ENCODE data around the gene PRXL2B. TPM values are rescaled to one million over a fixed set of nuclear protein-coding genes. Genes with fewer than 3 reads are reported as not detected.

The PRXL2B gene
- total RNA-seq, 4 donors from 2014 or later, result 8.2 to 33.9 (median 11.3) TPM

DNA sequence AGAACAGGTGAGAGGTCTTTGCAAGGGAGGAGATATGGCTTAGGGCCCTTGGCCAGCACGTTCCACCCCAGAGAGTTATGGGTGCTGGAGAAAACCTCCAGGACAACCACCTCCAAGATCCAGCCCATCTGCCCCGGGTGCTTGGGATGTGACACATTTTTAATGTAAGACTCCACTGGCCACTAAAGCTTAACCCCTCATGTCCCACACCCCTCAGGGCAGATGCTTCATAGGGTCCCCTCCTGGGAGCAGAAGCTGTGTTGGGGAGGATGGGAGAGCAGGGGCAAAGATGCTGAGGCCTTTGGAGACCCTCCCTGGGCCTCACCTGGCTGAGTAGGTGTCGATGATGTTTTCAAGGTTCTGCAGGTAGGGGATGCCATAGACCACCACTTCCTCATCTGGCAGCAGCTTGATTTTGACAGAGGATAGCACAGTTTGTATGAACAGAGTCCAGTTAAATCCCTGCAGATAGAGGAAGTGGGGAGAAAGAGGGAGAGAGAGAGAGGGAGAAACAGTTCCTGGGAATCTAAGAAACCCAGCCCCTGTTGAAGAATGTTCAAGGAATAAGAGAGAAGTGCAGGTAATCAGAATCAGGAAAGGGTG, 11.9 kb downstream of the PRXL2B start:
- H3K27ac ChIP-seq, result no peak overlapping the region
- H3K27me3 ChIP-seq, result peaks cover 0 to 44% (median 0%) of the 10 kb centered on the region in 4 donors
- no peak for DNase-seq
- H3K9me3 ChIP-seq, result no peaks in the 10 kb centered on the region
- intact Hi-C loops (cut with DNase I), result no loop called here
- H3K4me1 ChIP-seq, result peaks cover 0 to 11% (median 6%) of the 10 kb centered on the region in 3 donors
- 74 to 80% methylated on average over 2 to 3 of the region's 3 CpGs for WGBS, 2 donors
- TF ChIP-seq POLR2A (IDR thresholded peaks at IDR 0.05), result no peak
- TF ChIP-seq, protein P1, sequence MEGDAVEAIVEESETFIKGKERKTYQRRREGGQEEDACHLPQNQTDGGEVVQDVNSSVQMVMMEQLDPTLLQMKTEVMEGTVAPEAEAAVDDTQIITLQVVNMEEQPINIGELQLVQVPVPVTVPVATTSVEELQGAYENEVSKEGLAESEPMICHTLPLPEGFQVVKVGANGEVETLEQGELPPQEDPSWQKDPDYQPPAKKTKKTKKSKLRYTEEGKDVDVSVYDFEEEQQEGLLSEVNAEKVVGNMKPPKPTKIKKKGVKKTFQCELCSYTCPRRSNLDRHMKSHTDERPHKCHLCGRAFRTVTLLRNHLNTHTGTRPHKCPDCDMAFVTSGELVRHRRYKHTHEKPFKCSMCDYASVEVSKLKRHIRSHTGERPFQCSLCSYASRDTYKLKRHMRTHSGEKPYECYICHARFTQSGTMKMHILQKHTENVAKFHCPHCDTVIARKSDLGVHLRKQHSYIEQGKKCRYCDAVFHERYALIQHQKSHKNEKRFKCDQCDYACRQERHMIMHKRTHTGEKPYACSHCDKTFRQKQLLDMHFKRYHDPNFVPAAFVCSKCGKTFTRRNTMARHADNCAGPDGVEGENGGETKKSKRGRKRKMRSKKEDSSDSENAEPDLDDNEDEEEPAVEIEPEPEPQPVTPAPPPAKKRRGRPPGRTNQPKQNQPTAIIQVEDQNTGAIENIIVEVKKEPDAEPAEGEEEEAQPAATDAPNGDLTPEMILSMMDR (IDR thresholded peaks at IDR 0.05), result no peak
- H3K4me3 ChIP-seq, result no peak overlapping the region
- H3K36me3 ChIP-seq, result no peaks in the 10 kb centered on the region

DNA sequence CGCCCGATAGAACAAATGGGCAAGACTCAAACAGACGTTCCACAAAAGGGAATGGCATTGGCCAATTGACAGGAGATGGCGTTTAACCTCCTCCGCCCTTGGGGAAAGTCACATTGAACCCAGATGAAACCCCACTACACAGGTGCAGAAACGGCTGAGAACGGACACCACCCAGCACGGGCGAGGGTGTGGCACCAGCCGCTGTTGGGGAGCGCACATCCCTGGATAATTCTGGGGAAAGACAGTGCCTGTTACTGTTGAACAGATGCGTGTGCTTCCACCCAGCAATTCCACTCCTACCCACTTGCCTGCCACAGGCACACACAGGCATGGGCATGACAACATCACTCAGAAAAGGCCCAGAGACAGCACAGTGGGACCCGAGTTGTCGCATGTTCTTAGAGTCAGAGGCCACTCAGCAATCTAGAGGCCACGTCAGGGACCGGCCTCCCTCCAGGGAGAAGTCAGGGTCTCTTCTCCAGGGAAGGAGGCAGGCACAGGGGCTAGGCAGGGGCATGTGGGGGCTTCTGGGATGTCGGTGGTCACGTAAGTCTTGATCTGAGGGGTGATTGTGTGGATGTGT, 15.2 kb downstream of the PRXL2B start:
- no peaks in the 10 kb centered on the region for H3K9me3 ChIP-seq
- intact Hi-C loops (cut with DNase I), result no loop called here
- peaks cover 0 to 53% (median 0%) of the 10 kb centered on the region in 4 donors for H3K27me3 ChIP-seq
- 72 to 79% methylated on average over 15 to 18 of the region's 18 CpGs for WGBS, 2 donors
- H3K36me3 ChIP-seq, result no peaks in the 10 kb centered on the region
- no peak for DNase-seq
- H3K4me3 ChIP-seq, result no peak overlapping the region
- no peaks in the 10 kb centered on the region for H3K4me1 ChIP-seq
- TF ChIP-seq, protein P1 (IDR thresholded peaks at IDR 0.05), result no peak
- TF ChIP-seq POLR2A (IDR thresholded peaks at IDR 0.05), result no peak
- no peak overlapping the region for H3K27ac ChIP-seq

DNA sequence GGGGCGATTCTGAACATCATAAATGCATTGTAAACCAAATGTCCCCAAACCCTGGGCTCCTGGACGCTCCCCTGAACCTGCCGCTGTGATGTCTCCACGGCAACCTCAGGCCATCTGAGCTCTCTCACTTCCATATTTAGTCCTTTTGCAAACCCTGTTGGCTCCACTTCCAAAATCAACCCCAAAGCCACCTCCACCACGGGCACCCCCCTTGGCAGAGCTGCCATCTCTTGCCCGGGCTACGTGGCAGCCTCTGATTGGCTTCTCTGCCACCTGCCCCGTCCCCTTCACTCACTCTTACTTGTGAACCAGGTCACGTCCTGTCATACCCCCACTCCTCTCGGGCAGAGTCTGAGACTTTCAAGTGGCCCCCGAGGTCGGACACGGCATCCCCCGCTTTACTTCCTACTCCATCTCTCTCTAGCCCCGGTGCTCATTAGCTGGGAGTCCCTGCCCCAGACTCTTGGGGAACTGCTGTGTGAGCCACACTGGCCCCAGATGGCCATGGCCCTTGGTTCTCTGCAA, 15.8 kb downstream of the PRXL2B start:
- H3K27ac ChIP-seq, result no peak overlapping the region
- peaks cover 0 to 50% (median 0%) of the 10 kb centered on the region in 4 donors for H3K27me3 ChIP-seq
- H3K36me3 ChIP-seq, result no peaks in the 10 kb centered on the region
- WGBS, 2 donors, result 64 to 73% methylated on average over 15 of the region's 15 CpGs
- intact Hi-C loops (cut with DNase I), result no loop called here
- peaks cover 0 to 5% (median 0%) of the 10 kb centered on the region in 3 donors for H3K4me1 ChIP-seq
- no peaks in the 10 kb centered on the region for H3K9me3 ChIP-seq
- TF ChIP-seq, protein P1 (IDR thresholded peaks at IDR 0.05), result no peak
- TF ChIP-seq POLR2A (IDR thresholded peaks at IDR 0.05), result no peak
- DNase-seq, result no peak
- H3K4me3 ChIP-seq, result no peak overlapping the region

DNA sequence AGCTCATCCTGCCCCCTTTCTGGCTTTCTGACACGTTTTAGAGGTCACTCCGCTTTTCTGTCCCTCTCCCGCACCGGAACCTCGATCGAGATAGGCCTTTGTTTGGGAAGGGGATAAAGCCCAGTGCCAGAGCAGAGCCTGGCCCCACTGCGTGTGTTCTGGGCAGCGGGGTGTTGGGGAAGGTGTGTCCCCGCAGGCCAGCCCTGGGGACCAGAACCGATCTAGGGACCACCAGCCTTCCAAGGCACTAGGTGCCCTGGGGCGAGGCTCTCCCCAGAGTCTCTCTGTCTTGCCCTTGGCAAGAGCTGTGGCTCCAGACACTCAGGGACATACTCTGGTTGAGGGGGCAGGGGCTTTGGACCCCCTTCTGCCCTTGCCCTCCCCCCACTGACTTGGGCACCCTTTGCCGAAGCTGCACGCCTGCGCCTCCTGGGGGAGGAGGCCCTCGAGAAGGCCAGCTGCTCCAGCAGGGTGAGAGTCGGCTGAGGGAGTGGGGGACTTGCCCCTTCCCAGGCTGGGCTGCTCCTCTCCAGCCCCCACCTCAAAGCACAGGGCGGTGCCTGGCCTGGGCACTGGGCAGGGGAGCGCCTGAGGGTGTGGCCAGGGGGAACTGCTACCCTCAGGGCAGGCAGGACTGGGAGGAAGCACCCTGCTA, 16.4 kb downstream of the PRXL2B start:
- H3K27me3 ChIP-seq, result peaks cover 0 to 50% (median 0%) of the 10 kb centered on the region in 4 donors
- intact Hi-C loops (cut with DNase I), result no loop called here

More for the DNA sequence above, 16.4 kb downstream of the PRXL2B start:
- peaks cover 0 to 11% (median 0%) of the 10 kb centered on the region in 3 donors for H3K4me1 ChIP-seq
- no peak overlapping the region for H3K4me3 ChIP-seq
- H3K36me3 ChIP-seq, result no peaks in the 10 kb centered on the region
- TF ChIP-seq POLR2A (IDR thresholded peaks at IDR 0.05), result no peak
- TF ChIP-seq, protein P1 (IDR thresholded peaks at IDR 0.05), result no peak
- no peaks in the 10 kb centered on the region for H3K9me3 ChIP-seq
- no peak overlapping the region for H3K27ac ChIP-seq
- no peak for DNase-seq
- WGBS, 2 donors, result 50 to 69% methylated on average over 1 to 5 of the region's 18 CpGs
